Measurements from ENCODE around the gene SLC2A13.

The SLC2A13 gene

DNA sequence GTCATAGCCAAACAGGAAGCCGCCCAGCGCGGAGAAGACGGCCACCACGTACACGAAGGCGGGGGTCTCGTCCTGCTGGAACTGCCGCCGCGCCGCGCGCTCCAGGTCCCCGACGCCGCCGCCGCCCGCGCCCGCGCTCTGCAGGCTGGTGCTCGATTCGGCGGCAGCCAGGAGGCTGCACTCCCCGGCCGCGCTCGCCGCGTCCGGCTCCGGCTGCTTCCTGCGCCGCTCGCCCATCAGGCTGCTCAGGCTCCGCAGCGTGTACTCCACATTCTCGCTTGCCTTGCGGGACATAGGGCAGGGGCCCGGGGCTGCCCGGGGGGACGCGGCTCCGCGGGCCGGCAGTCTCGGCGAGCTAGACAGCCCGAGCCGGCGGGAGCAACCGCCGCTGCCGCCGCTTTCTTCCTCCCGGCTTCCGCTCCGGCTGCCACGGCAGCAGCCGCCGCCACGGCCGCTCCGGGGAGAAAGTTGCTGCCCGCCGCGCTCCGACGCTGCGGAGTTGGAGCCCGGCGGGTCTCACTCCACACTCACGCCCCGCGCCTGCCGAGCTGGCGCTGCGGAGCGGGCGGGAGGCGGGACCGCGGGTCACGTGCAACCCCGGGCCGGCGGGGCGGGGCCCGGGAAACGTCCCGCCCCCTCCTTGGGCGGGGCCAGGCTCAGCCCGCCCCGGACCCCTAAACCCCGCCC lies at the start of gene SLC2A13:
SLC2A13 (minus strand) TSS at position 567 of the 687 bp plus-strand sequence; CDS start at position 294, 273 bp downstream.
- DNase-seq (ENCODE audit: low spot score): peak; percentile 89
- in situ Hi-C loops (cut with MboI; ENCODE audit: low pct_unique_long_range_greater_than_20kb, low sequenced_read_pairs, unreplicated experiment): loop anchor here (25.0 kb wide), 3 partner anchors 93 to 493 kb away; partner anchors contain the start of gene ABCD2
- TF ChIP-seq, protein P1, sequence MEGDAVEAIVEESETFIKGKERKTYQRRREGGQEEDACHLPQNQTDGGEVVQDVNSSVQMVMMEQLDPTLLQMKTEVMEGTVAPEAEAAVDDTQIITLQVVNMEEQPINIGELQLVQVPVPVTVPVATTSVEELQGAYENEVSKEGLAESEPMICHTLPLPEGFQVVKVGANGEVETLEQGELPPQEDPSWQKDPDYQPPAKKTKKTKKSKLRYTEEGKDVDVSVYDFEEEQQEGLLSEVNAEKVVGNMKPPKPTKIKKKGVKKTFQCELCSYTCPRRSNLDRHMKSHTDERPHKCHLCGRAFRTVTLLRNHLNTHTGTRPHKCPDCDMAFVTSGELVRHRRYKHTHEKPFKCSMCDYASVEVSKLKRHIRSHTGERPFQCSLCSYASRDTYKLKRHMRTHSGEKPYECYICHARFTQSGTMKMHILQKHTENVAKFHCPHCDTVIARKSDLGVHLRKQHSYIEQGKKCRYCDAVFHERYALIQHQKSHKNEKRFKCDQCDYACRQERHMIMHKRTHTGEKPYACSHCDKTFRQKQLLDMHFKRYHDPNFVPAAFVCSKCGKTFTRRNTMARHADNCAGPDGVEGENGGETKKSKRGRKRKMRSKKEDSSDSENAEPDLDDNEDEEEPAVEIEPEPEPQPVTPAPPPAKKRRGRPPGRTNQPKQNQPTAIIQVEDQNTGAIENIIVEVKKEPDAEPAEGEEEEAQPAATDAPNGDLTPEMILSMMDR (IDR thresholded peaks at IDR 0.05; ENCODE audit: extremely low read depth, insufficient read depth, missing control alignments): no peak

DNA sequence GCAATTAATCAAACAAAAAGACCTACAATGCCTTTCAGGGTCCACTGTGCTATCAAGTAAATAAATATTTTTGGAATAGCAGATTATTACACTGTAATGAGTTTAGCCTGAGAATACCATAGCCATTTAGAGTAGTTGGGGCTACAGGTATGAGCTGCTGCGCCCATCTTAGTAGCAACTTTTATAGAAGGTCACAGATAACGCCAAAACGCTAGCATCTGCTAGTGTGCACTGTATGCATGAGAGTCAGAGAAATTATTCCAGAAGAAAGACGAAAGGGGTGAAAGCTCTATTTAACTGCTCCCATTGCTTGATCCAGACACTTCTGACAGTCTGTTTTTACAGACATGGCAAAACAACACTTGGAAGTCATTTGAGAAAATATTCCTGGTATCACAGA lies 48.5 kb upstream of the SLC2A13 start:
- DNase-seq (ENCODE audit: low spot score): no peak
- TF ChIP-seq, protein P1 (IDR thresholded peaks at IDR 0.05; ENCODE audit: extremely low read depth, insufficient read depth, missing control alignments): no peak
- in situ Hi-C loops (cut with MboI; ENCODE audit: low pct_unique_long_range_greater_than_20kb, low sequenced_read_pairs, unreplicated experiment): loop anchor here (10.0 kb wide), 1 partner anchor 150 kb away; no protein-coding TSS in a partner anchor

DNA sequence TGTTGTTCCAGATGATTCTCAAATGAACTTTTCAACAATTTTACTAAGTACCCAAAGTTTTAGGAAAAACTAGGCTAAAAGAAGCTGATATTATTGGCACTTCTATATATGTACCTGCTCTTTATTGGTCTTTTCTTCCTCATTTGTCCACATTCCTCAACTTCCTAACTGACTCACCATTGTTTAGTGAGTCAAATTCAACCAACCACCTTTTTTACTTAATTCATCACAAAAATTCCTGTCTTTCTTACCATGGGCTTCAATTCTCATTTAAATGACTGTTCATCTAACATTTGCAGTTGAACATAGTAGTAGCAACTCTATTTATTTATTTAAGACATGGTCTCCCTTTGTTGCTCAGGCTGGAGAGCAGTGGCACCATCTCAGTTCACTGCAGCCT lies 47.6 kb upstream of the SLC2A13 start:
- TF ChIP-seq, protein P1 (IDR thresholded peaks at IDR 0.05; ENCODE audit: extremely low read depth, insufficient read depth, missing control alignments): no peak
- no peak for DNase-seq (ENCODE audit: low spot score)
- in situ Hi-C loops (cut with MboI; ENCODE audit: low pct_unique_long_range_greater_than_20kb, low sequenced_read_pairs, unreplicated experiment): loop anchor here (10.0 kb wide), 1 partner anchor 151 kb away; no protein-coding TSS in a partner anchor

DNA sequence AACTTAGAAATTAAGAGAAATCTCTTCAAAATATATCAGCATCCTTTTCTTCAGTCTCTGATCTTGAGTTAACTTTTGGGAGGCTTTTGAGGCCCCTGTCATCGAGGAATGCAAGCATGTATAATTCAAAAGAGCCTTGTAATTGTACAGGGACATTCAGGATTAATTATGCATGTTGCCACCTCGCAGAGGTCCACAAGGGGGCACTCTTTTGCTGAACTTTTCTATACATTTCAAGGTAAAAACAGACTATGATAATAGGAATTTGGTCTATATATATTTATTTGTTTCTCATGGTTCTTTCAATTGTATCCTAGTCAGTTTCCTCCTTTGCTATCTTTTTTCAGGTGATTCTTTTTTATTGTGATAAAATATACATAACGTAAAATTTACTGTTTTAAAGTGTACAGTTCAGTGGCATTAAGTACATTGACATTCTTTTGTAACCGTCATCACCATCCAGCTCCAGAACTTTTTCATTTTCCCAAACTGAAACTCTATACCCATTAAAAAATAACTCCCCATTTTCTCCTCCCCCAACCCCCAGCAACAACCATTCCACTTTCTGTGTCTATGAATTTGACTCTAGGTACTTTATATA lies 47.0 kb upstream of the SLC2A13 start:
- TF ChIP-seq, protein P1 (IDR thresholded peaks at IDR 0.05; ENCODE audit: extremely low read depth, insufficient read depth, missing control alignments): peak; percentile 70
- no peak for DNase-seq (ENCODE audit: low spot score)
- in situ Hi-C loops (cut with MboI; ENCODE audit: low pct_unique_long_range_greater_than_20kb, low sequenced_read_pairs, unreplicated experiment): loop anchor here (10.0 kb wide), 1 partner anchor 152 kb away; no protein-coding TSS in a partner anchor

DNA sequence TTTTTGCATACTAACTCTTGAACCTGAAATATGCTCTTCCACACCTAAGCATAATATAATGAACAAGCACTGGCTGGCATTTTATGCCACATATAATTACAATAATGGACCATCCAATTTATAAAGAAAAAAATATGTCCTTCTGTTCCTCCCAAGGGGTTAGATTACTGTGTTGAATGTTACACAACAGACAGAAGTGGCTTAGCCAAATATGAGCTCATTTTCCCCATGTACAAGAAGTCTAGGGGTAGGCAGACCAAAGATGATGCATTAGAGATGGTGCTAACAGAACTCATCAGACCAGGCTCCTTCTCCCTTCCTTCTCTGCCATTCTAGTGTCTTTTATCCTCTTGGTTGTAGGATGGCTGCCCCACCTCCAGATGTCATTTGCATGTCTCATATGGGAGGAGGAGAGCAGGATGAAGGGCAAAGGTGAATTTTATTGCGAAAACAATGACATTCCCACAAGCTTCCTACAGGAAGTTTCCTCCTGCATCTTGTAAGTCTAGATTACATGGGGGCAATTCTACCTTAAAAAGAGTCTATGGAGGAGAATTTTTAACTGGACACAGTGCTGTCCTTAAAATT lies 43.9 kb upstream of the SLC2A13 start:
- in situ Hi-C loops (cut with MboI; ENCODE audit: low pct_unique_long_range_greater_than_20kb, low sequenced_read_pairs, unreplicated experiment): loop anchor here (10.0 kb wide), 1 partner anchor 155 kb away; no protein-coding TSS in a partner anchor
- TF ChIP-seq, protein P1 (IDR thresholded peaks at IDR 0.05; ENCODE audit: extremely low read depth, insufficient read depth, missing control alignments): no peak
- DNase-seq (ENCODE audit: low spot score): no peak
